ENCODE measurements around the gene SYMPK. TPM values are rescaled to one million over a fixed set of nuclear protein-coding genes. Genes with fewer than 3 reads are reported as not detected.

The SYMPK gene
- total RNA-seq, 2 experiments from 2014 or later, result 63.3 to 65.0 TPM

GRCh38 chr19:45895519-45895972, 32.6 kb upstream of the SYMPK start:
- no peaks in the 10 kb centered on the region for H3K27me3 Mint-ChIP-seq
- TF ChIP-seq, protein P1, sequence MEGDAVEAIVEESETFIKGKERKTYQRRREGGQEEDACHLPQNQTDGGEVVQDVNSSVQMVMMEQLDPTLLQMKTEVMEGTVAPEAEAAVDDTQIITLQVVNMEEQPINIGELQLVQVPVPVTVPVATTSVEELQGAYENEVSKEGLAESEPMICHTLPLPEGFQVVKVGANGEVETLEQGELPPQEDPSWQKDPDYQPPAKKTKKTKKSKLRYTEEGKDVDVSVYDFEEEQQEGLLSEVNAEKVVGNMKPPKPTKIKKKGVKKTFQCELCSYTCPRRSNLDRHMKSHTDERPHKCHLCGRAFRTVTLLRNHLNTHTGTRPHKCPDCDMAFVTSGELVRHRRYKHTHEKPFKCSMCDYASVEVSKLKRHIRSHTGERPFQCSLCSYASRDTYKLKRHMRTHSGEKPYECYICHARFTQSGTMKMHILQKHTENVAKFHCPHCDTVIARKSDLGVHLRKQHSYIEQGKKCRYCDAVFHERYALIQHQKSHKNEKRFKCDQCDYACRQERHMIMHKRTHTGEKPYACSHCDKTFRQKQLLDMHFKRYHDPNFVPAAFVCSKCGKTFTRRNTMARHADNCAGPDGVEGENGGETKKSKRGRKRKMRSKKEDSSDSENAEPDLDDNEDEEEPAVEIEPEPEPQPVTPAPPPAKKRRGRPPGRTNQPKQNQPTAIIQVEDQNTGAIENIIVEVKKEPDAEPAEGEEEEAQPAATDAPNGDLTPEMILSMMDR (IDR thresholded peaks at IDR 0.05), result no peak
- H3K4me1 Mint-ChIP-seq (ENCODE audit: low read depth), result peaks cover 7% of the 10 kb centered on the region
- CTCF ChIA-PET, result no interaction called here
- POLR2A ChIA-PET, result no interaction called here
- H3K9me3 Mint-ChIP-seq, result no peaks in the 10 kb centered on the region
- H3K4me3 ChIP-seq (ENCODE audit: low read length), result no peak overlapping the region
- H3K4me1 ChIP-seq (ENCODE audit: insufficient read depth, low read length), result peaks cover 2% of the 10 kb centered on the region
- H3K27ac ChIP-seq (ENCODE audit: low read depth in 1 of 2, low read length in 2 of 2), result no peak overlapping the region
- no peaks in the 10 kb centered on the region for H3K27me3 ChIP-seq (ENCODE audit: control insufficient read depth in 1 of 2, insufficient read depth in 2 of 2, low read length in 2 of 2)
- DNase-seq (no peak), ATAC-seq (ENCODE audit: poor library complexity) (no peak)
- H3K36me3 Mint-ChIP-seq (ENCODE audit: low read depth), result peaks cover 35% of the 10 kb centered on the region
- intact Hi-C loops (cut with DNase I, micrococcal nuclease), result no loop called here
- H3K36me3 ChIP-seq (ENCODE audit: insufficient read depth, low read length), result peaks cover 19% of the 10 kb centered on the region
- H3K27ac Mint-ChIP-seq, result no peak overlapping the region
- no peaks in the 10 kb centered on the region for H3K9me3 ChIP-seq (ENCODE audit: control insufficient read depth in 1 of 2, insufficient read depth in 1 of 2, low read length in 2 of 2)
- H3K4me3 Mint-ChIP-seq, result no peak overlapping the region

- intact Hi-C loops (cut with DNase I, micrococcal nuclease), result no loop called here
- peaks cover 25% of the 10 kb centered on the region for H3K36me3 Mint-ChIP-seq (ENCODE audit: low read depth)
- no peaks in the 10 kb centered on the region for H3K27me3 Mint-ChIP-seq
- DNase-seq (no peak), ATAC-seq (ENCODE audit: poor library complexity) (no peak)
- Histone ChIP-seq H3K4me1 (ENCODE audit: insufficient read depth, low read length) (peaks cover 12% of the 10 kb centered on the region), H3K27ac (ENCODE audit: low read depth in 1 of 2, low read length in 2 of 2) (no peak overlapping the region), H3K9me3 (ENCODE audit: control insufficient read depth in 1 of 2, insufficient read depth in 1 of 2, low read length in 2 of 2) (no peaks in the 10 kb centered on the region), H3K27me3 (ENCODE audit: control insufficient read depth in 1 of 2, insufficient read depth in 2 of 2, low read length in 2 of 2) (no peaks in the 10 kb centered on the region), H3K36me3 (ENCODE audit: insufficient read depth, low read length) (peaks cover 9% of the 10 kb centered on the region), H3K4me3 (ENCODE audit: low read length) (no peak overlapping the region)
- H3K9me3 Mint-ChIP-seq, result no peaks in the 10 kb centered on the region
- ChIA-PET CTCF (no interaction called here), POLR2A (no interaction called here)
- TF ChIP-seq, protein P1 (IDR thresholded peaks at IDR 0.05), result no peak
- no peak overlapping the region for H3K4me3 Mint-ChIP-seq
- H3K4me1 Mint-ChIP-seq (ENCODE audit: low read depth), result peaks cover 15% of the 10 kb centered on the region
- no peak overlapping the region for H3K27ac Mint-ChIP-seq
Observed at GRCh38 chr19:45890877-45891276, 27.9 kb upstream of the SYMPK start.

DNA sequence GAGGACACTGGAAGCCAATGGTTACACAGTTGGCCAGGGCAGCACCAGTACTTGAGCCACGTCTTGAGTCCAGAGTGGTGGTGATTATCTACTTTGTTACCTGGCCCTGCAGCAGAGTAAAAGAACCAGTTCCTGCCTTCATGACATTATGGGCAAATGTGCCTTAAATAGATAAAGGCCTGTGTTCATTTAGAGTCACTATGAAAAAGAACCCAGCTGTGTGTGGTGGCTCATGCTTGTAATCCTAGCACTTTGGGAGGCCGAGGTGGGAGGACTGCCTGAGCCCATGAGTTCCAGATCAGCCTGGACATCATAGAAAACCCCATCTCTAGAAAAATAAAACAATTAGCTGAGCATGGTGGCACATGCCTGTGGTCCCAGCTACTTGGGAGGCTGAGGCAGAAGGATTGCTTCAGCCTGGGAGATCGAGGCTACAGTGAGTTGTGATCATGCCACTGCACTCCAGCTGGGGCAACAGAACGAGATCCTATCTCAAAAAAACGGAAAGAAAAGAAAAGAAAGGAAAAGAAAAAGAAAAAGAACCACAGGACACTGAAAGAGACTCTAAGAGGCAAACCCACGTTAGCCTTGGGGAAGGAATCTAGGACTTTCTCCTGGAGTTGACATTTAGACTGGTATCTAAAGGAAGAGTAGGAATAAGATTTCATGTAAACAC, 26.4 kb upstream of the SYMPK start:
- Mint-ChIP-seq H3K4me3 (no peak overlapping the region), H3K27ac (no peak overlapping the region), H3K4me1 (ENCODE audit: low read depth) (peaks cover 16% of the 10 kb centered on the region), H3K36me3 (ENCODE audit: low read depth) (peaks cover 16% of the 10 kb centered on the region), H3K27me3 (no peaks in the 10 kb centered on the region), H3K9me3 (no peaks in the 10 kb centered on the region)
- Histone ChIP-seq H3K27ac (ENCODE audit: low read depth in 1 of 2, low read length in 2 of 2) (no peak overlapping the region), H3K9me3 (ENCODE audit: control insufficient read depth in 1 of 2, insufficient read depth in 1 of 2, low read length in 2 of 2) (no peaks in the 10 kb centered on the region), H3K36me3 (ENCODE audit: insufficient read depth, low read length) (peaks cover 1% of the 10 kb centered on the region), H3K27me3 (ENCODE audit: control insufficient read depth in 1 of 2, insufficient read depth in 2 of 2, low read length in 2 of 2) (no peaks in the 10 kb centered on the region), H3K4me1 (ENCODE audit: insufficient read depth, low read length) (peaks cover 24% of the 10 kb centered on the region), H3K4me3 (ENCODE audit: low read length) (no peak overlapping the region)
- DNase-seq (no peak), ATAC-seq (ENCODE audit: poor library complexity) (no peak)
- TF ChIP-seq, protein P1 (IDR thresholded peaks at IDR 0.05), result no peak
- CTCF ChIA-PET, result interaction anchor here (0.6 kb wide), 1 partner anchor 588 kb away, joined by 4 read pairs; no protein-coding TSS in a partner anchor
- POLR2A ChIA-PET, result no interaction called here
- intact Hi-C loops (cut with DNase I, micrococcal nuclease), result loop anchor here (1.0 to 5.0 kb wide), 4 partner anchors 12 to 1593 kb away; partner anchors contain the start of genes CCDC61 (in 1 of the 2), FBXO46 (in 1 of the 2), KPTN (in 1 of the 2) and MEIOSIN (in 1 of the 2)
